ENCODE measurements around the gene ADGRL3.

The ADGRL3 gene

GRCh38 chr4:61212788-61213187, 12.7 kb downstream of the ADGRL3 start:
- TF ChIP-seq, protein P1, sequence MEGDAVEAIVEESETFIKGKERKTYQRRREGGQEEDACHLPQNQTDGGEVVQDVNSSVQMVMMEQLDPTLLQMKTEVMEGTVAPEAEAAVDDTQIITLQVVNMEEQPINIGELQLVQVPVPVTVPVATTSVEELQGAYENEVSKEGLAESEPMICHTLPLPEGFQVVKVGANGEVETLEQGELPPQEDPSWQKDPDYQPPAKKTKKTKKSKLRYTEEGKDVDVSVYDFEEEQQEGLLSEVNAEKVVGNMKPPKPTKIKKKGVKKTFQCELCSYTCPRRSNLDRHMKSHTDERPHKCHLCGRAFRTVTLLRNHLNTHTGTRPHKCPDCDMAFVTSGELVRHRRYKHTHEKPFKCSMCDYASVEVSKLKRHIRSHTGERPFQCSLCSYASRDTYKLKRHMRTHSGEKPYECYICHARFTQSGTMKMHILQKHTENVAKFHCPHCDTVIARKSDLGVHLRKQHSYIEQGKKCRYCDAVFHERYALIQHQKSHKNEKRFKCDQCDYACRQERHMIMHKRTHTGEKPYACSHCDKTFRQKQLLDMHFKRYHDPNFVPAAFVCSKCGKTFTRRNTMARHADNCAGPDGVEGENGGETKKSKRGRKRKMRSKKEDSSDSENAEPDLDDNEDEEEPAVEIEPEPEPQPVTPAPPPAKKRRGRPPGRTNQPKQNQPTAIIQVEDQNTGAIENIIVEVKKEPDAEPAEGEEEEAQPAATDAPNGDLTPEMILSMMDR (conservative IDR thresholded peaks at IDR 0.05; ENCODE audit: control insufficient read depth, insufficient read depth, low read depth, low read length), result no peak
- no peak overlapping the region for H3K4me3 ChIP-seq (ENCODE audit: control insufficient read depth, low read depth, low read length)
- no peak for DNase-seq (ENCODE audit: low read depth)

DNA sequence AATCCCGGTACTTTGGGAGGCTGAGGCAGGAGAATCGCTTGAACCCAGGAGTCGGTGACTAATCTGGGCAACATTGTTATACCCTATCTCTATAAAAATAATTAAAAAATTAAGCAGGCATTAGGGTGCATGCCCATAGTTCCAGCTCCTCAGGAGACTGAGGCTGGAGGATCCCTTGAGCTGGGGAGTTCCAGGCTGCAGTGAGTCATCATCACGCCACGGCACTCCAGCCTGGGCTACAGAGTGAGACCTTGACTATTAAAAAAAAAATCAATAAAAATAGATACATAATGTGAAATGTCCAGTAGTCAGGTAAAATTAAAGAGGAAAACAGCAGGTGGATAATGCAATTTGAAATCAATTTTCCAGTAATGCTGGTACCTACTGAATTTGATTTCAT, 14.6 kb downstream of the ADGRL3 start:
- H3K4me3 ChIP-seq (ENCODE audit: control insufficient read depth, low read depth, low read length), result no peak overlapping the region
- DNase-seq (ENCODE audit: low read depth), result no peak
- TF ChIP-seq, protein P1 (conservative IDR thresholded peaks at IDR 0.05; ENCODE audit: control insufficient read depth, insufficient read depth, low read depth, low read length), result no peak

DNA sequence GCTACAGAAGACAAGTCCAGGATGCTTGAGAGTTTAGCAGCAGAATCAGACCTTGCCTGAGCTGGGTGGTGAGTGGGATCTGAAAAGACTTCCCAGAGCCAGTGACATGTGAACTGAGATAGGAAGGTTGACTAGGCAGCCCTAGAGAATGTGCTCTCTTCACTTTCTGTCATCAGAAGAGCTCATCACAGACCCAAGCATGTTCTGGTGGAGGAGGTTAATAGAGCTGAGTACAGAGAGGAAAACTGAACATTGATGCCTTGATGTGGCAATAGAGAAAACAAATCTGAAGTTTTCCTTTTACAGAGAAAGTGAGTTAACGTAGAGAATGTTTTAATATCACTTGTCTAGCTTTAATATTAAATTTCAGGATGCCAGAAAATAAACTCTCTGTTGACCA, 17.1 kb downstream of the ADGRL3 start:
- DNase-seq (ENCODE audit: low read depth), result no peak
- H3K4me3 ChIP-seq (ENCODE audit: control insufficient read depth, low read depth, low read length), result no peak overlapping the region
- TF ChIP-seq, protein P1 (conservative IDR thresholded peaks at IDR 0.05; ENCODE audit: control insufficient read depth, insufficient read depth, low read depth, low read length), result no peak

- no peak overlapping the region for H3K4me3 ChIP-seq (ENCODE audit: control insufficient read depth, low read depth, low read length)
- TF ChIP-seq, protein P1 (conservative IDR thresholded peaks at IDR 0.05; ENCODE audit: control insufficient read depth, insufficient read depth, low read depth, low read length), result no peak
- no peak for DNase-seq (ENCODE audit: low read depth)
Observed at GRCh38 chr4:61220556-61220955, 20.4 kb downstream of the ADGRL3 start.

DNA sequence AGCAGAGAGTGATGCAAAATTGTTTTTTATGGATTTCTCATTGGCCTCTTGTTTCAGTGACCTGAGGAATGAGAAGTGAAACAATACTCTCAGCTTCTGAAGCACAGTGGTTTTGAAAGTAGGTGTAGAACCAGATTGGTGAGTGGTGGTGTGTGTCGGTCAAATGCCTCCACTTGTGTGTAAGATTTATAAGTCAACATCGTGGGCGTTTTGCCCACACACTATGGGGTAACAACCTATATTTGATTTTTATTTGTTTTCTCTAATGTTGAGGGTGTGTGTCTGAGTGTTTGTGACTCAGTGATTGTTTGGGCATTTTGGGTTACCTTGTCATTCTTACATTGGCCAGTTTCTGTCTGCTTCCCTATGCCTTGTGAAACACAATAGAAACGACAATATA, 23.3 kb downstream of the ADGRL3 start:
- DNase-seq (ENCODE audit: low read depth), result no peak
- TF ChIP-seq, protein P1 (conservative IDR thresholded peaks at IDR 0.05; ENCODE audit: control insufficient read depth, insufficient read depth, low read depth, low read length), result no peak
- no peak overlapping the region for H3K4me3 ChIP-seq (ENCODE audit: control insufficient read depth, low read depth, low read length)

DNA sequence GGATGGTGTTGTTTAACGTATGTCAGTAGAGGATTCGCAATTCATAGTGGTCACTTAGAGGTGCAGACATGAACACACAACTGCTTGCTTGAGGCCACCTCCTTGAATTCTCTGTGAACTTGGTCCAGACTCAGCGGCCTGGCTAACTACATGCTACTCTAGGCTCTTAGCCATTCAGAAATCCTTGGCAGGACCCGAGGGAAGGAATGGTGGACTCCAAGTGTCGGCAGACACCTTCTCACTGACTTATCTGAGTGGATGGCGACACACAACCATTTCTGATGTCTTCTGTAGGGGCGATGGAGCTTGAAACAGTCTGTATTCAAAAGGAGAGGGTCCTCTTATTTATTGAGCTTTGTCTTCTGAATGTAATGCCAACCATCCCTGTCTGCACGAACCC, 24.4 kb downstream of the ADGRL3 start:
- no peak overlapping the region for H3K4me3 ChIP-seq (ENCODE audit: control insufficient read depth, low read depth, low read length)
- DNase-seq (ENCODE audit: low read depth), result no peak
- TF ChIP-seq, protein P1 (conservative IDR thresholded peaks at IDR 0.05; ENCODE audit: control insufficient read depth, insufficient read depth, low read depth, low read length), result no peak

DNA sequence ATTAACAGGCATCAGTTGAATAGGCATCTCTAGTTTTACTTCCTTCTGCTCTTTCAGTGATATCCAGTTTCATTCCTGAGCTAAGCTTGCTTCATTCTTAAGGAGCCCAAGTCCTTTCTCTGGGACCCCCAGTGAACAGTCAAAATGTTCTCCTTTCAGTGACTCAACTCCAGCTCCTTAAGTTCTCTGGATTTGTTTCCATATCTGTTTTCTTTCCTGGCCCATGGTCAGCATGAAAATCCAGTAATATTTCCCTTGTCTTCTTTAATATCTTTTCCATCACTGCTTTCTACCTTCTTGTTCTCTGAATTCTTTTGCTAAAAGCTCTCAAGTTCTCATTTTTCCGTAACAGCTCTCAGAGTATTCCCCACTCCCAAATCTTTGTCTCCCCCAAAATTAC, 25.5 kb downstream of the ADGRL3 start:
- H3K4me3 ChIP-seq (ENCODE audit: control insufficient read depth, low read depth, low read length), result no peak overlapping the region
- DNase-seq (ENCODE audit: low read depth), result no peak
- TF ChIP-seq, protein P1 (conservative IDR thresholded peaks at IDR 0.05; ENCODE audit: control insufficient read depth, insufficient read depth, low read depth, low read length), result no peak
